Measurements from ENCODE around the gene BEST2.
A peak's percentile ranks its signal among the peaks of the same experiment; 100 is the strongest.

Gene BEST2

GRCh38 chr19:12770922-12771321 lies 19.3 kb downstream of the BEST2 start:
- DNase-seq (ENCODE audit: low read depth): no peak

DNA sequence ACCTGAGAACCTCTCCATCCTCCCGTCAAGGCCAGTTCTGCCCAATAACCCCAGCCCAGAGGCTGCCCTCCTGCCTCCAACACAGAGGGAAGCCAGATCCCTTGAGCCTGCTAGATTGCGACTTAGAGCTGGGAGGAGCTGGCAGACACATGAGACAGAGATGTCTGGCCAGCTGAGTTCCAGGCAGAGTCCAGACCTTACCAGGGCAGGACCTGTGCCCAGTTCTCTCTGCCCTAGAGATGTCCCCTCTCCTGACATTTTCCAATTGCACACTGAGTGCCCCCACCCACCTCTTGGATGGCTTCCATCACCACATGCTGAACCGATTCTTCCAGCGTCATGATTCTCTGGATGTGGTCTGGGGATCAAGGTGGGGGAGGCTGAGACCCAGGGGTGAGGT lies 20.7 kb downstream of the BEST2 start:
- DNase-seq (ENCODE audit: low read depth): no peak

GRCh38 chr19:12773571-12773970 lies 22.0 kb downstream of the BEST2 start:
- no peak for DNase-seq (ENCODE audit: low read depth)

- DNase-seq (ENCODE audit: low read depth): no peak
These were observed 23.3 kb downstream of the BEST2 start, which contains the start of gene HOOK2 for GRCh38 chr19:12774588-12775555. Gene HOOK2, minus strand, starts transcription at chr19:12775552. Its CDS starts 103 bp downstream, at chr19:12775449.

DNA sequence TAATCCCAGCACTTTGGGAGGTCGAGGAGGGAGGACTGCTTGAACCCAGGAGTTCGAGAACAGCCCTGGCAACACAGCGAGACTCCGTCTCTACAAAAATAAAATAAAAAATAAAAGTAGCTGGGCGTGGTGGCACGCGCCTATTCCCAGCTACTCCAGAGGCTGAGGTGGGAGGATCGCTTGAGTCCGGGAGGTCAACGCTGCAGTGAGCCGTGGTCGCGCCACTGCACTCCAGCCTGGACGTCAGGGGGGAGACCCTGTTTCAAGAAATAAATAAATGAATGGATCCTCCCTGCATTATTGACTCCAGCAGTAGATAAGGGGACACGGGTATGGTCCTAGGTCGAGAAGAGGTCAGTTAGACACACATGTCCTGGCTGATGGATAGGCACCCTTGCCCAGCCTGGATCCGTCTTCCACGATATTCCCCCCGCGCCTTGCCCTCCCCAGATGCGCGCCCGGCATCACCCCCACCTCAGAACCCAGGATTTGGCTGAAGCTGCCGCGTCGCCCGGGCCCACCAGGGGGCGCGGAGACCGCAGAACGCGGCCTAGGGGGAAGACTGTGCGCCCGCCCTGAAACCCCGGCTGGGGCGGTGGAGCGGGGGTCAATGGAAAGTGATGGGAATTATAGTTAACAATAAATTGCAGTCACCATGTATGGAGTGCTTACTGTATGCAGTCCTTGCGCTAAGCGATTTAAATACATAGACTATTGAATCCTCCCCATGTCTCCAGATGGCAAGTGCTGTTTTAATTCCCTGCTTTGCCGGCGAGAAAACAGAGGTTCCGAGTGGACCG lies 25.8 kb downstream of the BEST2 start:
- DNase-seq (ENCODE audit: low read depth): peak; percentile 76

DNA sequence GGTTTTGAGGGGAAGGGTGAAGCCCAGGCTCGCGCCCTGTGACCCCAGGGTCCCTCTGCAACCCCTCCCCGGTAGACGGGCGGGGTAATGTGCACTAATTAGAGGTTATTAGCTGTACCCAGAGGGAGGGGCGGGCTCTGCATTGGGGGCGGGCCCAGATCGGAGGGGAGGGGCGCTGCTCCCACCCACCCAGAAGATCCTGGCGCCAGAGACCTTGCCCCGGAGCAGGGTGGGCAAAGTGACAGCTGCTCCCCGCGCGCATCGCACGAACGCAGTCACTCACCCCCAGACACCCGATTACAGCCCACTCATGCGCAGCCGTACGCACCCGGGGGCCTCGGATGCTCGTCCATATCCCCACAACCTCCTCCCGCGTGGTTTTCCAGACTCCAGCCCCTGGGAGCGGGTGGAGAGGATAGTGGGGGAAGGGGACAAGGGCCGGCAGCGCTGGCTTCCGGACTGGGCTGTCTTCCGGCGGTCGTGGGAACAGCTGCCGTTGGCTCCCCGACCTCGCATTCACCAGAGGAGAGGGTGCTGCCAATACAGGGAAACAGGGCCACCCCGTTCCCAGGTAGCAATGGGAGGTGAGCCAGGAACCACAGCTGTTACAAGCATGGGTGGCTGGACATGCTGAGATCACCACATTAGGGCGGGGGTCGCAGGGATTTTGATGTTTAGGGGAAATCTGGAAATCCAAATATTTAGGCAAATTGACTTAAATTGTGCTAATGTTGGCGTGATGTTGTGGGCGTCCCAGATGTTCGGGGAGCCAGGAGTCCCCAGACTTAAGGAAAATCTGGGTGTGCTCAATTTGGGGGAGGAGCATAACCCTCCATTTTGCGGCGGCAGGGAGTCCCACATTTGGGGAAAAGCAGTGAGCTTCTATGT lies 26.7 kb downstream of the BEST2 start:
- no peak for DNase-seq (ENCODE audit: low read depth)

DNA sequence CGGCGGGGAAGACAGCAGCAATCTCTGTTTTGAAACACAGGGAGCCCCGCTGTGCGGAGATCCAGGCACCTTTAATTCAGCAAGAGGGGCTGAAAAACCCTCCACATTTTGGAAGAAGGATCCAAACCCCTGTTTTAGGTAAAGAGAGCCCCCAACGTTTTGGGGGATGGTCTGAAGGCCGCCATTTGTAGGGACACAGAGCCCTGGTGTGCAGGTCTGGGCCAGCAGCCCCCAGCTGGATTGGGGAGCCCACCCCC lies 27.2 kb downstream of the BEST2 start:
- no peak for DNase-seq (ENCODE audit: low read depth)

GRCh38 chr19:12779162-12779993 lies 27.8 kb downstream of the BEST2 start:
- no peak for DNase-seq (ENCODE audit: low read depth)

GRCh38 chr19:12782174-12782423 lies 30.5 kb downstream of the BEST2 start:
- DNase-seq (ENCODE audit: low read depth): no peak

- peak; percentile 89 for DNase-seq (ENCODE audit: low read depth)
These were observed 31.1 kb downstream of the BEST2 start for GRCh38 chr19:12782424-12783290.

GRCh38 chr19:12783291-12783848 lies 31.8 kb downstream of the BEST2 start:
- DNase-seq (ENCODE audit: low read depth): peak; percentile 47

- no peak for DNase-seq (ENCODE audit: low read depth)
These were observed 32.3 kb downstream of the BEST2 start for GRCh38 chr19:12783849-12784393.

DNA sequence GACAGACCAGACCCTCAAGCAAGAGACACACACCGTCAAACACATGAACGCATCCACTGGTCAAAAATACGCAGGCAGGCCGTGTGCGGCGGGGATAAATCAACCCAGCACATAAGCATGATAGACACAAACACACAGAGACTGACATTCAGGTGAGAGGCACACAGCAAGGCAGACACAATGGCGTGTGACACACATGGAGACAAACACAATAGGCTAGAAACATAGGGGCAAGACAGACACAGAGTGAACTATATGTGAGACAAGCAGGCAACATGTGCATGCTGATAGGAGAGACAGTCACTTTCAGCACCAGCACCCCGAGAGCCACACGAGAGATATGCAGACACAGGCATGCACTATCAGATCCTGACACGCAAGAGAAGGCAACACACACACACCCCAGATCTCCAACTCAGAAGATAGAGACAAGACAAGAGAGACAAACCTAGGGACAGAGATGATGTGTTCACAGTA lies 32.8 kb downstream of the BEST2 start:
- no peak for DNase-seq (ENCODE audit: low read depth)

GRCh38 chr19:12784871-12785430 lies 33.4 kb downstream of the BEST2 start:
- no peak for DNase-seq (ENCODE audit: low read depth)

GRCh38 chr19:12785431-12786031 lies 33.9 kb downstream of the BEST2 start:
- no peak for DNase-seq (ENCODE audit: low read depth)

GRCh38 chr19:12786141-12786870 lies 34.7 kb downstream of the BEST2 start:
- no peak for DNase-seq (ENCODE audit: low read depth)

- DNase-seq (ENCODE audit: low read depth): no peak
These were observed 35.4 kb downstream of the BEST2 start for GRCh38 chr19:12786952-12787351.

DNA sequence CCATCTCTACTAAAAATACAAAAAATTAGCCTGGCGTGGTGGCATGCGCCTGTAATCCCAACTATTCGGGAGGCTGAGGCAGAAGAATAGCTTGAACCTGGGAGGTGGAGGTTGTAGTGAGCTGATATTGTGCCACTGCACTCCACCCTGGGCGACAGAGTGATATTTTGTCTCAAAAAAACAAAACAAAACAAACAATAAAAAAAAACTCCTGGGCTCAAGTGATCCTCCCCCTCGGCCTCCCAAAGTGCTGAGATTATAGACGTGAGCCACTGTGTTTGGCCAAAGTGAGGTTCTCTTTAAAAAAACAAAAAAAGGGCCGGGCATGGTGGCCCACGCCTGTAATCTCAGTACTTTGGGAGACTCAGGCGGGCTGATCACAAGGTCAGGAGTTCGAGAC lies 35.9 kb downstream of the BEST2 start:
- no peak for DNase-seq (ENCODE audit: low read depth)
